ENCODE measurements around the gene TTYH2. TPM values are rescaled to one million over a fixed set of nuclear protein-coding genes. Genes with fewer than 3 reads are reported as not detected.

The TTYH2 gene
- total and polyA plus RNA-seq, 9 donors = 9.8 to 43.1 (median 18.9) TPM

GRCh38 chr17:74309902-74310301 lies 96.5 kb downstream of the TTYH2 start:
- TF ChIP-seq CTCF (IDR thresholded peaks at IDR 0.05) = no peak
- TF ChIP-seq POLR2A (IDR thresholded peaks at IDR 0.05) = no peak
- no peak for TF ChIP-seq EP300 (IDR thresholded peaks at IDR 0.05)
- H3K4me3 ChIP-seq = no peak overlapping the region
- intact Hi-C loops (cut with DNase I) = loop anchor here in 1 of 4 donors (5.0 kb wide), 1 partner anchor 37 kb away; no protein-coding TSS in a partner anchor

More at GRCh38 chr17:74309902-74310301, 96.5 kb downstream of the TTYH2 start:
- H3K27ac ChIP-seq = no peak overlapping the region
- no peaks in the 10 kb centered on the region for H3K4me1 ChIP-seq (ENCODE audit: insufficient read depth)
- no peaks in the 10 kb centered on the region for H3K36me3 ChIP-seq
- DNase-seq = no peak
- no peaks in the 10 kb centered on the region for H3K27me3 ChIP-seq
- peaks cover 0 to 4% of the 10 kb centered on the region in 2 donors for H3K9me3 ChIP-seq
- 71 to 78% (median 76%) methylated on average over 12 of the region's 12 CpGs for WGBS, 3 donors

Other genes with a start within 250 kb of the TTYH2 start
- 1,000 to 10,000 TPM in 5 of 7 donors, 100 to 1,000 TPM in 2; 861 to 2,470 (median 1,550) TPM for gene RPL38, start 9.9 kb upstream of the TTYH2 start, total RNA-seq
- gene RPL38, start 9.9 kb upstream of the TTYH2 start, polyA plus RNA-seq = 1,000 to 10,000 TPM; 2,644 to 2,696 TPM
- gene DNAI2, start 60.7 kb downstream of the TTYH2 start, total RNA-seq = 10 to 100 TPM in 1 of 7 donors, under 1 TPM in 4, not detected in 2; 0.32 to 12.2 (median 0.72) TPM
- under 1 TPM in 1 of 2 donors, not detected in 1; 0.07 TPM for gene DNAI2, start 60.7 kb downstream of the TTYH2 start, polyA plus RNA-seq
- 10 to 100 TPM in 1 of 7 donors, 1 to 10 TPM in 3, under 1 TPM in 2, not detected in 1; 0.33 to 15.0 (median 1.4) TPM for gene KIF19, start 112.7 kb downstream of the TTYH2 start, total RNA-seq
- under 1 TPM in 1 of 2 donors, not detected in 1; 0.54 TPM for gene KIF19, start 112.7 kb downstream of the TTYH2 start, polyA plus RNA-seq
- not detected for gene BTBD17, start 148.3 kb downstream of the TTYH2 start, total RNA-seq
- gene BTBD17, start 148.3 kb downstream of the TTYH2 start, polyA plus RNA-seq = not detected
- gene GPR142, start 153.9 kb downstream of the TTYH2 start, total RNA-seq = under 1 TPM in 1 of 7 donors, not detected in 6; 0.25 TPM
- under 1 TPM in 1 of 2 donors, not detected in 1; 0.05 TPM for gene GPR142, start 153.9 kb downstream of the TTYH2 start, polyA plus RNA-seq
- 100 to 1,000 TPM in 1 of 7 donors, 10 to 100 TPM in 6; 39.7 to 133 (median 63.9) TPM for gene GPRC5C, start 218.5 kb downstream of the TTYH2 start, total RNA-seq
- gene GPRC5C, start 218.5 kb downstream of the TTYH2 start, polyA plus RNA-seq = 10 to 100 TPM in 1 of 2 donors, 1 to 10 TPM in 1; 3.7 to 59.1 TPM